ENCODE data around the gene DDRGK1. TPM values are rescaled to one million over a fixed set of nuclear protein-coding genes. Genes with fewer than 3 reads are reported as not detected.

The DDRGK1 gene
- total RNA-seq, 1 donor from 2014 or later, result 18.0 TPM

- H3K36me3 ChIP-seq, result peaks cover 0 to 8% of the 10 kb centered on the region in 2 donors
- H3K4me1 ChIP-seq, result peaks cover 4 to 7% of the 10 kb centered on the region in 2 donors
- TF ChIP-seq CTCF (IDR thresholded peaks at IDR 0.05), result no peak
- intact Hi-C loops (cut with DNase I), result loop anchor here (10.0 kb wide), 1 partner anchor 196 kb away; the partner anchor contains the start of gene DNAAF9
- no peaks in the 10 kb centered on the region for H3K9me3 ChIP-seq
- H3K4me3 ChIP-seq, result peak overlapping the region; percentile 93 to 96
- H3K27ac ChIP-seq, result peak overlapping the region; percentile 84 to 92
- no peaks in the 10 kb centered on the region for H3K27me3 ChIP-seq
- no peak for DNase-seq (ENCODE audit: low spot score in 2 of 2)
These were observed 4.3 kb upstream of the DDRGK1 start for GRCh38 chr20:3208786-3209256.

GRCh38 chr20:3203315-3204123 is 963 bp downstream of the DDRGK1 start:
- Histone ChIP-seq H3K36me3 (peaks cover 26 to 27% of the 10 kb centered on the region in 2 donors), H3K27me3 (no peaks in the 10 kb centered on the region), H3K27ac (peak overlapping the region; percentile 78 to 89), H3K4me1 (peaks cover 7 to 10% of the 10 kb centered on the region in 2 donors), H3K9me3 (no peaks in the 10 kb centered on the region), H3K4me3 (peak overlapping the region; percentile 72 to 90)
- no peak for TF ChIP-seq CTCF (IDR thresholded peaks at IDR 0.05)
- DNase-seq (ENCODE audit: low spot score in 2 of 2), result no peak
- intact Hi-C loops (cut with DNase I), result loop anchor here (1.0 to 10.0 kb wide), 4 partner anchors 30 to 201 kb away; partner anchors contain the start of genes DNAAF9, FASTKD5, LZTS3 and UBOX5

GRCh38 chr20:3202965-3203314 is 1.5 kb downstream of the DDRGK1 start:
- H3K36me3 ChIP-seq, result peaks cover 32% of the 10 kb centered on the region in 2 donors
- no peak for DNase-seq (ENCODE audit: low spot score in 2 of 2)
- TF ChIP-seq CTCF (IDR thresholded peaks at IDR 0.05), result no peak
- H3K27me3 ChIP-seq, result no peaks in the 10 kb centered on the region
- peak overlapping the region; percentile 78 to 89 for H3K27ac ChIP-seq
- intact Hi-C loops (cut with DNase I), result loop anchor here (10.0 kb wide), 1 partner anchor 202 kb away; the partner anchor contains the start of gene DNAAF9
- peak overlapping the region; percentile 72 to 90 for H3K4me3 ChIP-seq
- H3K9me3 ChIP-seq, result no peaks in the 10 kb centered on the region
- H3K4me1 ChIP-seq, result peaks cover 7 to 10% of the 10 kb centered on the region in 2 donors

- no peak overlapping the region for H3K27ac ChIP-seq
- H3K9me3 ChIP-seq, result no peaks in the 10 kb centered on the region
- H3K36me3 ChIP-seq, result peaks cover 48 to 58% of the 10 kb centered on the region in 2 donors
- no peaks in the 10 kb centered on the region for H3K27me3 ChIP-seq
- H3K4me1 ChIP-seq, result peaks cover 7 to 10% of the 10 kb centered on the region in 2 donors
- TF ChIP-seq CTCF (IDR thresholded peaks at IDR 0.05), result no peak
- intact Hi-C loops (cut with DNase I), result loop anchor here (10.0 kb wide), 1 partner anchor 205 kb away; the partner anchor contains the start of gene DNAAF9
- DNase-seq (ENCODE audit: low spot score in 2 of 2), result no peak
- H3K4me3 ChIP-seq, result no peak overlapping the region
These were observed 4.3 kb downstream of the DDRGK1 start for GRCh38 chr20:3199976-3200755.

- Histone ChIP-seq H3K9me3 (no peaks in the 10 kb centered on the region), H3K27me3 (no peaks in the 10 kb centered on the region), H3K4me1 (peaks cover 7 to 10% of the 10 kb centered on the region in 2 donors), H3K4me3 (no peak overlapping the region), H3K36me3 (peaks cover 58 to 68% of the 10 kb centered on the region in 2 donors), H3K27ac (no peak overlapping the region)
- DNase-seq (ENCODE audit: low spot score in 2 of 2), result no peak
- TF ChIP-seq CTCF (IDR thresholded peaks at IDR 0.05), result no peak
- intact Hi-C loops (cut with DNase I), result no loop called here
These were observed 5.3 kb downstream of the DDRGK1 start for GRCh38 chr20:3199206-3199605.
